Mesothelial cell of epicardium (in vitro differentiated cells): ENCODE results near the gene FARP2. TPM values are rescaled to one million over a fixed set of nuclear protein-coding genes. Genes with fewer than 3 reads are reported as not detected.
A peak's percentile ranks its signal among the peaks of the same experiment; 100 is the strongest.

Experiments used
- DNase-seq, 2 experiments: peaks; one replicate each; pipeline ENCODE4 v3.0.0; 2021; ENCODE audit warnings: low spot score in 2 of 2; ENCODE audit not compliant: unreplicated experiment in 2 of 2
- H3K27ac Mint-ChIP-seq: 2 replicates; pipeline ENCODE4 v1.8.0; 2021; ENCODE audit warnings: mixed read lengths
- H3K27me3 Mint-ChIP-seq: 2 replicates; pipeline ENCODE4 v1.8.0; 2021; ENCODE audit warnings: low read depth, mixed read lengths
- H3K36me3 Mint-ChIP-seq: 2 replicates; pipeline ENCODE4 v1.8.0; 2021; ENCODE audit warnings: mixed read lengths
- H3K4me1 Mint-ChIP-seq: 2 replicates; pipeline ENCODE4 v1.8.0; 2021; ENCODE audit warnings: mixed read lengths
- H3K4me3 Mint-ChIP-seq: 2 replicates; pipeline ENCODE4 v1.8.0; 2021; ENCODE audit warnings: mild to moderate bottlenecking, moderate library complexity, mixed read lengths
- H3K9me3 Mint-ChIP-seq: 2 replicates; pipeline ENCODE4 v1.8.0; 2021; ENCODE audit warnings: mixed read lengths
- CTCF ChIP-seq: fragments of 200-600 bp; sonication (generic); IDR thresholded peaks from one replicate; pipeline ENCODE4 v1.5.0; 2021; ENCODE audit warnings: antibody characterized with exemption; ENCODE audit not compliant: unreplicated experiment
- total RNA-seq: library from RNA; stranded (reverse); gene quantifications from 3 replicates; pipeline ENCODE4 v1.2.1, GENCODE V29; 2021

Gene FARP2
- total RNA-seq, 1 donor from 2014 or later: 54.9 TPM

GRCh38 chr2:241340631-241341163, 15.4 kb upstream of the FARP2 start:
- peaks cover 52% of the 10 kb centered on the region for H3K36me3 Mint-ChIP-seq

GRCh38 chr2:241344925-241345651, 11.0 kb upstream of the FARP2 start:
- no peak for DNase-seq
- Mint-ChIP-seq H3K4me1 (no peaks in the 10 kb centered on the region), H3K27me3 (no peaks in the 10 kb centered on the region), H3K9me3 (no peaks in the 10 kb centered on the region), H3K36me3 (peaks cover 52% of the 10 kb centered on the region), H3K4me3 (no peak overlapping the region), H3K27ac (no peak overlapping the region)
- no peak for TF ChIP-seq CTCF

More at GRCh38 chr2:241340631-241341163, 15.4 kb upstream of the FARP2 start:
- H3K27ac Mint-ChIP-seq: peak overlapping the region; percentile 4
- no peaks in the 10 kb centered on the region for H3K9me3 Mint-ChIP-seq
- H3K4me3 Mint-ChIP-seq: no peak overlapping the region
- H3K27me3 Mint-ChIP-seq: no peaks in the 10 kb centered on the region
- no peak for DNase-seq
- H3K4me1 Mint-ChIP-seq: no peaks in the 10 kb centered on the region
- no peak for TF ChIP-seq CTCF

- no peaks in the 10 kb centered on the region for H3K9me3 Mint-ChIP-seq
- H3K4me1 Mint-ChIP-seq: peaks cover 6% of the 10 kb centered on the region
- no peak overlapping the region for H3K27ac Mint-ChIP-seq
- H3K27me3 Mint-ChIP-seq: no peaks in the 10 kb centered on the region
- H3K4me3 Mint-ChIP-seq: no peak overlapping the region
- TF ChIP-seq CTCF: no peak
- peaks cover 39% of the 10 kb centered on the region for H3K36me3 Mint-ChIP-seq
- DNase-seq: no peak
These were observed 6.1 kb upstream of the FARP2 start for GRCh38 chr2:241349941-241350340.

GRCh38 chr2:241350530-241350877, 5.6 kb upstream of the FARP2 start:
- Mint-ChIP-seq H3K4me1 (peaks cover 7% of the 10 kb centered on the region), H3K27ac (no peak overlapping the region), H3K27me3 (no peaks in the 10 kb centered on the region), H3K36me3 (peaks cover 38% of the 10 kb centered on the region), H3K4me3 (no peak overlapping the region), H3K9me3 (no peaks in the 10 kb centered on the region)
- no peak for TF ChIP-seq CTCF
- DNase-seq: no peak

- no peak for TF ChIP-seq CTCF
- peaks cover 33% of the 10 kb centered on the region for H3K36me3 Mint-ChIP-seq
- no peaks in the 10 kb centered on the region for H3K9me3 Mint-ChIP-seq
- peaks cover 7% of the 10 kb centered on the region for H3K4me1 Mint-ChIP-seq
- no peak overlapping the region for H3K4me3 Mint-ChIP-seq
- H3K27ac Mint-ChIP-seq: no peak overlapping the region
- no peak for DNase-seq
- no peaks in the 10 kb centered on the region for H3K27me3 Mint-ChIP-seq
These were observed 5.0 kb upstream of the FARP2 start for GRCh38 chr2:241350878-241351639.
